Measurements from ENCODE around the gene OPTC.

The OPTC gene

GRCh38 chr1:203505526-203506204 is 11.7 kb downstream of the OPTC start:
- no peak for DNase-seq (ENCODE audit: low read depth in 2 of 2)
- TF ChIP-seq, protein P1, sequence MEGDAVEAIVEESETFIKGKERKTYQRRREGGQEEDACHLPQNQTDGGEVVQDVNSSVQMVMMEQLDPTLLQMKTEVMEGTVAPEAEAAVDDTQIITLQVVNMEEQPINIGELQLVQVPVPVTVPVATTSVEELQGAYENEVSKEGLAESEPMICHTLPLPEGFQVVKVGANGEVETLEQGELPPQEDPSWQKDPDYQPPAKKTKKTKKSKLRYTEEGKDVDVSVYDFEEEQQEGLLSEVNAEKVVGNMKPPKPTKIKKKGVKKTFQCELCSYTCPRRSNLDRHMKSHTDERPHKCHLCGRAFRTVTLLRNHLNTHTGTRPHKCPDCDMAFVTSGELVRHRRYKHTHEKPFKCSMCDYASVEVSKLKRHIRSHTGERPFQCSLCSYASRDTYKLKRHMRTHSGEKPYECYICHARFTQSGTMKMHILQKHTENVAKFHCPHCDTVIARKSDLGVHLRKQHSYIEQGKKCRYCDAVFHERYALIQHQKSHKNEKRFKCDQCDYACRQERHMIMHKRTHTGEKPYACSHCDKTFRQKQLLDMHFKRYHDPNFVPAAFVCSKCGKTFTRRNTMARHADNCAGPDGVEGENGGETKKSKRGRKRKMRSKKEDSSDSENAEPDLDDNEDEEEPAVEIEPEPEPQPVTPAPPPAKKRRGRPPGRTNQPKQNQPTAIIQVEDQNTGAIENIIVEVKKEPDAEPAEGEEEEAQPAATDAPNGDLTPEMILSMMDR (IDR thresholded peaks at IDR 0.05; ENCODE audit: low read depth, low read length), result no peak
- H3K4me3 ChIP-seq (replicated peaks in 1 of 2; ENCODE audit: low read depth in 2 of 2, low read length in 2 of 2), result no peak overlapping the region

- peak; percentile 31 to 72 for DNase-seq (ENCODE audit: low read depth in 2 of 2)
- TF ChIP-seq, protein P1 (IDR thresholded peaks at IDR 0.05; ENCODE audit: low read depth, low read length), result no peak
- no peak overlapping the region for H3K4me3 ChIP-seq (replicated peaks in 1 of 2; ENCODE audit: low read depth in 2 of 2, low read length in 2 of 2)
Observed at GRCh38 chr1:203506858-203507626, 13.1 kb downstream of the OPTC start.

GRCh38 chr1:203507759-203508158 is 13.8 kb downstream of the OPTC start:
- TF ChIP-seq, protein P1 (IDR thresholded peaks at IDR 0.05; ENCODE audit: low read depth, low read length), result no peak
- H3K4me3 ChIP-seq (replicated peaks in 1 of 2; ENCODE audit: low read depth in 2 of 2, low read length in 2 of 2), result no peak overlapping the region
- no peak for DNase-seq (ENCODE audit: low read depth in 2 of 2)

- DNase-seq (ENCODE audit: low read depth in 2 of 2), result no peak
- TF ChIP-seq, protein P1 (IDR thresholded peaks at IDR 0.05; ENCODE audit: low read depth, low read length), result no peak
Observed at GRCh38 chr1:203508463-203509073, 14.6 kb downstream of the OPTC start.

DNA sequence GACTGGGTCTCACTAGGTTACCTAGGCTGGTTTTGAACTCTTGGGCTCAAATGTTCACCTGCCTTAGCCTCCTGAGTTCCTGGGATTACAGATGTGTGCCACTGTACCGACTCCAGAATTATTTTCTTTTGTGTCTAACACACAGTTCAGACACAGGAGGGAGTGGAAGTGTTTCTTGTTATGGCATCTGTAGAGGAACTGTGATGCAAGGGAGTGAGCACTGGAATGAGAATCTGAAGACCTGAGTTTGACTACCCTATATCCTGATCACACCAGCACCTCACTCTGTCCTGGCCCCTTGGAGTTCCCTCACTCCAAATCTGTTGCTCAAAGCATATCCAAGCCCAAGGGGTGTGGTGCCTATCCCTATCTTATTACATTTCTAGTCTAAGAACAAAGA is 15.2 kb downstream of the OPTC start:
- TF ChIP-seq, protein P1 (IDR thresholded peaks at IDR 0.05; ENCODE audit: low read depth, low read length), result no peak
- H3K4me3 ChIP-seq (replicated peaks in 1 of 2; ENCODE audit: low read depth in 2 of 2, low read length in 2 of 2), result no peak overlapping the region
- peak in 1 of 2 donors; percentile 14 for DNase-seq (ENCODE audit: low read depth in 2 of 2)

More at GRCh38 chr1:203508463-203509073, 14.6 kb downstream of the OPTC start:
- H3K4me3 ChIP-seq (replicated peaks in 1 of 2; ENCODE audit: low read depth in 2 of 2, low read length in 2 of 2), result no peak overlapping the region

- TF ChIP-seq, protein P1 (IDR thresholded peaks at IDR 0.05; ENCODE audit: low read depth, low read length), result no peak
- peak in 1 of 2 donors; percentile 33 for DNase-seq (ENCODE audit: low read depth in 2 of 2)
Observed at GRCh38 chr1:203511513-203511912, 17.6 kb downstream of the OPTC start.

More at GRCh38 chr1:203511513-203511912, 17.6 kb downstream of the OPTC start:
- no peak overlapping the region for H3K4me3 ChIP-seq (replicated peaks in 1 of 2; ENCODE audit: low read depth in 2 of 2, low read length in 2 of 2)

Measured in cardiac fibroblast (primary cell).